GM19455 (cell line): ENCODE results near the gene CBFA2T2.
A peak's percentile ranks its signal among the peaks of the same experiment; 100 is the strongest.

ENCODE experiments used
- ATAC-seq: cut with Tn5 transposase; IDR thresholded peaks from one replicate; pipeline ENCODE4 v1.9.1; 2021; ENCODE audit not compliant: unreplicated experiment

The CBFA2T2 gene

DNA sequence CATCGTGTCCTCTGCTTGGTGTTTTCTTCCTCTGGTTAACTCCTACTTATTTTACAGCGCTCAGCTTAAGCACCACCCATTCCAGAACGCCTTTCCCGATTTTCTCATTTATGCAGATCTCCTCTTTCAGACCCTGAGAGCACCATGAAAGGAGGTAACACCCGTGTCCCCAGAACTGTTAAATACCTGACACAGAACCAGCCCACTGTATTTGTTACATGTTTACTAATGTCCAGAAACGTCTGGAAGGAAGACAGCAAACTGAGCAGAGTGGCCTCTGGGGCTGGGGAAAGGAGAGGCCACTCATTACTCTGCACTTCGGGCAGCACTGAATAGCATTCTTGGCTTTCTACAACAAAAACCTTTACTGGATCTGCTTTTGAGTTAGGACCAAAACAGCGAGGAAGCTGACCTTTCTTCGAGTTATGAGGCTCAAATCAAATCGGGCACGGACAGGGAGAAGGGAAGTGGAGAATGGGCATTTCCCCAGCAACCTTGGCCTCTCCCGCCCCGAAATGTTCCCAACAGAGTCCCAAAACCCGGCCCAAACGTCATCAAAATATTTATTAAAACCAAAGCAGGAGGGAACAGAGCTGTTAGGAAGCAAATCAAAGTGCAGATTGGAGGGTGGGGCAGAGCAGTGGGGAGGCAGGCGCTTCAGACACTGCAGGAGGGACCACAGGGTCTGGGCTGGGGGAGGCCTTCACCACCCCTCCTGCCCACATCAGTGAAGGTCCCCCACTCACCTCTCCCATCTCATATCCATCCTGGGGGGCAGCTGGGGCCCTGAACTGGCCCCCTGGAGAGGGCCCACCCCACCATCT is 185.5 kb downstream of the CBFA2T2 start:
- ATAC-seq: no peak

DNA sequence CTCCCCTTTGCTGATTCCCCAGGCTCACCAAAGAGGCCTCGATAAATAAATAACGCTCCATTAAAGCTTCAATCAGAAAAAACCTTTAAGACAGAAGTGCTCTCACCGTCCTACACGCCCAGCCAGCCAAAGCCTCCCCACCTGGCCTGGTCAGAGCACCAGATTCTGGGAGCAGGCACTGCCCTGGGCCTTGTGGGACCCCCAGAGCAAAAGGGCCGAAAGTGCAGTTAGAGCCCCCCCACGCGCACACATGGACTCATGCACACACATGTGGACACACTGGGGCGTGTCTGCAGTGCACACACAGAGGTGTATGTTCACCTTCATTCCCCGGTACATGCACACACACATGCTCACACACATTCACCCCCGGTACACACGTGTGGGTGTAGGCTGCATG is 186.2 kb downstream of the CBFA2T2 start:
- no peak for ATAC-seq

DNA sequence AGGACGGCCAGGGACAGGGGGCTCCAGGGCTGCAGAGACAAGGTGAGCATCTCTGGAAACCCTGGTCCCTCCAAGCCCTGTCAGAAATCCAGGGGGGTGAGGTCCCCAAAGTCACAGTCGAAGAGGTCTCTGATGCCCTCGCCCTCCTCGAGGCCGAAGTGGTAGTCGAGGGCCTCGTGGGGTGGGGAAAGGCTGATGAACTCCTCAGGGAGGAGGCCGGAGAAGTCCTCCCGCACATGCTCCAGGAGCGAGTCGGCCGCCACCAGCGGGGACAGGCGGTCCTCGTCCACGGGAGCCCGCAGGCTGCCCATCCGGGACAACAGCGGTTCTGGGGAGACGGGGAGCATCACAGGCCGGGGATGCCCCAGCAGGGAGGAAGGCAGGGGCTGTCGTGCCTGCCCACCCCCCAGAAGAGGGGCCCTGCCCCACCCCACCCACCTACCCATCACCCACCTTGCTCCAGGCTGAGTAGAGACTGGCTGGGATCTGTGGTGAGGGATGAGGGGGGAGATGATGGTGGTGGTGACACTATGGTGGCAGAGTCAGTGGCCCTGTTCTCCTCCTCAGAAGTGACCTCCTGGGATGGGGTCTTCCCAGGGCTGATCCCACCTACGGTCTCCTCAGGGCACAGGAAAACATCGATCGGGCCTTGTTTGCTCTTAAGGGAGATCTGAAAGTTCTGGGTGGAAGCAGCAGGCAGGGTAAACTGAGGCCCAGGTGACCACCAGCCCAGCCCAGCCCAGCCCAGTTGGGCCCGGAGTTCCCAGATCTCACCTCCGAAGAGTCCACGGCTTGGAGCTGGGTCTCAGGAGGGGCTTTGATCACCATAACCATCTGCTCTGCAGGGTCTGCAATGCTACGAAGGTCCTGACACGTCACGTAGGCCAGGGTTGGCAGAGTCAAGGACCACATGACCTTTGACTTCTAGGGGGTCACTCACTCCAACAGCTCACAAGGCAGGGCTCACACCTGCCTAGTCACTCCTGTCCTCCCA is 187.1 kb downstream of the CBFA2T2 start:
- no peak for ATAC-seq

DNA sequence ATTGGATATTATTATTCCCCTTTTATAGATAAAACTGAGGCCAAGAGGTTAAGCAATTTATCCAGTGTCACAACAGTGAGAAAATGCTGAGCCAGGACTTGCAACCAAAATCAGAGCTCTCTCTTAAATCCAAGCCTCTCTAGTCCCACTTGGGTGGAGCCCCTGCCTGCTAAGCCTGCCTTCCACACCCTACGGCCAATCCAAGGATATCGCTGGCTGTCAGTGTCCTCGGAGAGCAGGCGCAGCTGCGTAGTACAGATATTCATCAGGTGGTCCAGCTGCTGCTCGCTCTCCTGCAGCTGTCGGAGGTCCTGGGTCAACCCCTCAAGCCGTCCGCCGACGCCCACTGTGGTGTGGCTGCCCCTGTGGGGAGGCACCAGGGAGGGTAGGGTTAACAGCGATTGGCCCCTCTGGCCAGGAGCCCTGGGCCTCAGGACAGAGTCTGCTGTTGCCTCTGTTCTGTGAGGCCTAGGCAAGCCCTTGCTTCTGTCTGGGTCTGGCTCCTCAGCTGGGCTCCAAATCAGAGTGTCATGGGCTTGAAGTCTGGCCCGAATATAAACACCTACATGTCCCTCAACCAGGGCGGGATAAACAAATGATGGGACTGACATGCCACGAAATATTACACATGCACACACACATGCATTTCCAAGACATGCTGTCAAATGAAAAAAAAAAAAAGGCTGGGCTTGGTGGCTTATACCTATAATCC is 188.3 kb downstream of the CBFA2T2 start:
- no peak for ATAC-seq

DNA sequence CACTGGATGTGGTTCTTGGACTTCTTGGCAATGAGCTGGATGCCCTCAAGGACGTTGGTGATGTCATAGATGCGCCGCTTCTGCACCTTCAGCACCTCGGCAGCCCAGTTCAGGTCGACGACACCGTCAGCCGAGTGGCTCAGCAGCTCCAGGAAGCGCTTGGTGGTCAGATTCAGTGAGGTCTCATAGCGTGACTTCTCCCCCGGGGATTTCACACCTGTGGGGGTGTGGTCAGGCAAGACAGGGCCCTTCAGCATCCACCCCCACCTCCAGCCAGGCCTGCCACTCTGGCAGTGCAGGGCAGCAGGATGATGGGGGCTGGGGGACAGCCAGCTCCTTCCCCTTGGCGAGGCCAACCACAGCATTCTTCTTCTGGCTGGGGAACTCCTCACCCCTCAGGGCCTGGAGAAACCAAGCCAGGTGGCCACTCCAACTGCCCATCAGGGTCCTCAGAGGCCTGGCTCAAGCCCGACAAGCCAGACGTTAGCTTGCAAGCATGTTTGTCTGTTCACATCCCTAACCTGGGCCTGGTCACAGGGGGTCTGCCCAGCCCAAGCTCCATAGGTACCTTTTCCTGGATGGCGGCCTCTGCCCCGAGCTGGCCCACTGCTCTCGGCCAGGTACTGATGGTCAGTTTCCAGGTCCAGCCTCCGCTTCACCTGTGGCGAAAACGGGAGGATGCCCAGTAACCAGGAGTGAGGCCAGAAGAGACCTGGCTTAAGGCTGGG is 190.0 kb downstream of the CBFA2T2 start:
- ATAC-seq: no peak

DNA sequence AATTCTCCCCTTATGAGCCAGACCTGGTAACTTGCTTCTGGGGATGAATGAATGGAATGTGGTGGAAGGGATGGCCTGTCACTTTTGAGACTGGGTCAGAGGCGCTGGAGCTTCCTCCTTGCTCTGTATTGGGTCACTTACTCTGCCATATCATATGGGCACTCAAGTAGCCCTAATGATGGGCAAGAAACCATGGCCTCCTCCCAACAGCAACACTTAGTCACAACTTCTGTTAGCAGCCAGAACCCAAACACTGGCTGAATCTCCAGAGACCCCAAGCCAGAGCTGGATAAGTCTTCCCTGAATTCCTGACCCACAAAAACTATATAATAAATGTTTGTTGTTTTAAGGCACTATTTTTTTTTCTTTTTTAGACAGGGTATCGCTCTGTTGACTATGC is 190.8 kb downstream of the CBFA2T2 start:
- no peak for ATAC-seq

DNA sequence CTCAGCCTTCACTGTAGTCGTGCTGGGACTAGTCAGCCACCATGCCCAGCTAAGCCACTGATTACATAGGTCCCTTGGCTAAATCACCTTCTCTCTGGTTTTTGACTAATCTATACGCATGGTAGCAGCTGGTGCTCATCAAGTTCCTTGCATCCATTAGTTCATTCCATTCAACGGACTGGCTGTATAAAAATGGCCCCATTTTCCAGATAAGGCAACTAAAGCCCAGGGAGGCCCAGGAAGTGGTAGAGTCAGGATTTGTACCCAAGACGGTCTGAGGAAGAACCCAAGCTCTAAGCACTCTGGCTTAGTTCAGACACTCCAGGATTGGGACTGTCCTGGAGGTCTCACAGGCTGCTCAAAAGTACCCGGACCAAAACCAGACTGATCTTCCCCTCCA is 191.4 kb downstream of the CBFA2T2 start:
- no peak for ATAC-seq

DNA sequence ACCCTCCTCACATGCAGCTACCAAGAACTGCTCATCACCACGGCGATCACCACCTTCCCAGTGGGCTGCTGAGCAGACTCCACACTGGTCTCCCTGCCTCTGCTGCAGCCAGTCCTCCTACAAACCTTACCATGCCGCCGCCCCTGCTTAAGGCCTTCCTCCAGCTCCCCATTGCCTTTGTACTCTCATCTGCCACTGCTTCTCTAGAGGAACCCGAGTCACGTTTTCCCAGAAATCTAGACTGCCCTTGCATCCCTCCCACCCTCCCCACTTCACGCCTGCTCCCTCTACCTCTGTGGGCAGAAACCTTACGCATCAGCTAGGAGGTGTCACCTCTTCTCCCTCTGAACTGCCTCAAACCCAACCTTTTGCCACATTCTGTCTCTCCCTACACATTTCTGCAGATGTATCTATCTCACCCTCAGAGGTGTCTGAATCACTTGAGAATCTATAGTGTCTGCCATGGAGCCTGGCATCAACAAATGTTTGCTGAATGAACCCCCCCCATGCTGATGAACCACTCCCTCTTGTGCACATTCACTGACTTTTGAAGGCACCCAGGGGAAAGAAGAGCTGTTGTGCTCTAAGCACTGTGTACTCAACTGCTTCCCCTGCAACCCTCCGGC is 191.9 kb downstream of the CBFA2T2 start:
- no peak for ATAC-seq

DNA sequence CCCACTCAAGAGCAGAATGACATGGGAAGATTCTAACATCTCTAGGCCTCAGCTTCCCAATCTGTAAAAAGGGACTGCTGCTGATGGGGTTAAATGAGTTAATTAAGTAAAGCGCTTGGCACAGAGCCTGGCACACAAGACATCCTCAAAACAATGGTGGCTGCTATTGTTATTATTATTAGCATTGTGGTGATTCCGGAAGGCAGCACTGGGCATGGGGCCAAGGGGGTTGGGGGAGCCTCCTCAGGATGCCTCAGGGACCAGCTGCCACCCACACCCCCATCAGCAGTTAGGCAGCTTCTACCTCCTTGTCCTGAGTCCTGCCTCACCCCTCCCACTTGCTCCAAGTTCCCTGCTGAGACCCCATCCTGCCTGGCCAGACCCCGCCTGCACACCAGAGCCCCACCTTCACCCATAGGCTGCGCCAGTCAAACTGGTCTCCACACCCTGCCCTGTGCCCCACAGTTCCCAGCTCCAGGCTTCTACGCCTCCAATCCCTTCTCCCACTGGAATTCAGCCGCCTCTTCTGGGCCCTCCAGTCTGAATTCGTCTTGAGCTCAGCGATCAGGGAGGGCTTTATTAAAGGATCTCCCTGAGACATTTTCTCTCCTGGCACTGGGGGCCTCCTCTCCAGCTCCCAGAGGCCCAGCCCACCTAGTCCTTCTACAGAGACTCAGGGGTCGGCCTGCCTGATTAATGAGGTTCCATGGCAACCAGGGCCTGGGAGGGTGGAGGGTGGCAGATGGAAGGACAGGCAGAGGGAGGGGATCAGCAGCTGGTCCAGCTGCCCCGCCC is 194.8 kb downstream of the CBFA2T2 start:
- ATAC-seq: no peak

DNA sequence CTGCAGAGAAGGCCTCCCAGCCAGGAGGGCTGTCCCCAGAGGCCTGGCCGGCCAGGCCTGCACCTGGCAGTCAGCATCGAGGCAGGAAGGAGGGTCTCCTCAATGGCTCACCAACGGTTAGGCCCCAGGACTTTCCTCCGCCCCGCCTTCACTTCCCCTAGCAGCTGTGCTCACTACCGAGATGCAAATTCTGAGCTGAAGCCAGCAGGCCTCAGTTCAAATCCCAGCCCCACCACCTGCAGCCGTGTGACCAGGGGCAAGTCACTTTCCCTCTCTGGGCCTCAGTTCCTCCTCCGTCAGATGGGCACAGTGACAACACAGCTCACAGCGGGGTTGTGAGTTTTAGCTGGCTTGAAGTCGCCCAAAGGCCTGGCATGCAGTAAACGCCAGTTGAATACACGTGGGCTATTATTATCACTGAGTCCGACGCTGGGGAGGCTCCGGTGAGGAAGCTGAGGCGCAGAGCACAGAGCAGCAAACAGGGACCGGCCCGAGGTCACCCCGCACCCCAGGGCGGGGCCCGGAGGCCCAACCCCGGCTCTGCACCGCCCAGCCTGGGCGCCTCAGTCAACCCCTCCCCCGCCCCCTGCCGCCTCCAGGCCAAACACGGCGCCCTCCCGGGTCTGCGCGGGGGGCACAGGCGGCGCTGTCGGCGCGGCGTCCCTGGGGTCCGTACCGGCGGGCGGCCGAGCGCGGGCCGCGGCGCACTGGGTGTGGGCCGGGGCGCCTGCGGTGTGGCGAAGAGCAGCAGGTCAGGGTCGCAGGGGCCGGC is 195.6 kb downstream of the CBFA2T2 start:
- peak; percentile 49 for ATAC-seq

DNA sequence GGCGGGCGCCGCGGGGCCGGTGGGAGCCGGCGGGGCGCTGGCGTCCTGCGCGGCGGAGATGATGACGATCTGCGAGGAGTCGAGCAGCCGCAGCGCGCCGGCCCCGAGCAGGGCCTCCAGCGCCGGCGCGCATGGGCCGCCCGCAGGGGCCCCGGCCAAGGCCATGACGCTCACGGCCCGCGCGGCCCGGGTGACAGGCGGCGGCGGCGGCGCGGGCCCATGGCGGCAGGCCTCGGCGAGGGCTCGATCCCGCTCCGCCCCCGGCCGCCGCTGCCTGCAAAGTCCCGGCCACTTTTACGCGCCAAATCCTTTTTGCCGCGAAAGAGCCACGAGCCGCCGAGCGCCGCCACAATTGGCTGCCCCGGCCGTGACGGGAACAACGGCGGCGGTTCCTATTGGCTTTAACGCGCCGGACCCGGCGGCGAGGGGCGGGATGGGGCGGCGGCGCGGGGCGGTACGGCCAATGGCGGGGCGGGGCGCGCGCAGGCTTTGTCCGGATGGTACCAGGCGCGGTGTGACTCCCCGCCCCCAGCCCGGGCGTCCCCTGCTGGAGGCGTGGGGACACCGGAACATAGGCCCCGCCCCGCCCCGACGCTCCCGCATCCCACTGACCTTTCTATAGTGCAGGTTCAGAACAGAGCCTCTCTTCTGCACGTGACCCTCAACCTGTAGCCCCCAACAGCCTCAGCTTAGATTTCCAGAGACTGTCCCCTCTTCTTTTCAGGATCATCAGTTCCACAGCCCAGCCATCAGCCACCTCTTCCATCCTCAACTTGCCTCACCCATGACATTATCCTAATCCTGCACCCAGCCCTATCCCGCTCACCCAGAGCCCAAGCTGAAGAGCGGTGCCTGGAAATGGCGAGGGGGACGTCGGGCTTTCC is 196.4 kb downstream of the CBFA2T2 start, which contains the start of gene E2F1:
E2F1 (minus strand) TSS at position 286 of the 884 bp plus-strand sequence; CDS start at position 165, 121 bp downstream.
- ATAC-seq: peak; percentile 90

DNA sequence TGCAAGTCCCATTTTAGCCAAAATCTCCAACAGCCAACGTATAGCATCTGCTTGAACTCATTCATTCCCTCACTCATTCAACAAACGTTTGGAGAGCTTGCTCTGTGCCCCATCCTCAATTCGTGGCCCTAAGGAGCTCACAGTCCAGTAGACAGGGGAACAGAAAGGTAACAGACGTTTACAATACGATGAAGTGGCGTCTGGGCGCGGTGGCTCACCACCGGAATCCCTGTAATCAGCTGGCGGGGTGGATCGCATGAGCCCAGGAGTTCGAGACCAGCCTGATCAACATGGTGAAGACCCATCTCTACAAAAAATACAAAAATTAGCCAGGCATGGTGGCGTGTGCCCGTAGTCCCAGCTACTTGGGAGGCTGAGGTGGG is 197.1 kb downstream of the CBFA2T2 start:
- ATAC-seq: no peak

DNA sequence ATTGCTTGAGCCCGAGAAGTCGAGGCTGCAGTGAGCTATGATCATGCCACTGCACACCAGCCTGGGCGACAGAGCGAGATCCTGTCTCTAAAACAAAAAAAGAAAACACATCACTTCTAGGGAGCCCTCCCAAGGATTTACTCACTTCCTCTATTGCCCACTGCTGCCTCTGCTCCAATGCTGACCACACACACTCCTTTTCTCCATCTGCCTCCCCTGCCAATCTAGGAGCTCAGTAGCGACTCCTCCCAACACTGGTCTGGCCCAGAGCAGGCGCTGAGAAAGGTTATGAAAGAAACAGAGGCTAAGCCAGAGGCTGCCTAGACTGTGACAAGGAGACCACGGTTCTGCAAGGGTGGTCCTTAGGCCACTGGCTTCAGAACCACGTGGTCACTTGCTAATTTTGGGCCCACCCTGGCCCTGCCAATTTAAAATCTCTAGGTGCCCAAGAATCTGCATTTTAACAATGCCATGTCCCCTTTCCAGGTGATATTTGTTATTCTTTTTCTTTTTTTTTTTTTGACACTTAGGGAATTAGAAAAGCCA is 197.5 kb downstream of the CBFA2T2 start:
- ATAC-seq: no peak

DNA sequence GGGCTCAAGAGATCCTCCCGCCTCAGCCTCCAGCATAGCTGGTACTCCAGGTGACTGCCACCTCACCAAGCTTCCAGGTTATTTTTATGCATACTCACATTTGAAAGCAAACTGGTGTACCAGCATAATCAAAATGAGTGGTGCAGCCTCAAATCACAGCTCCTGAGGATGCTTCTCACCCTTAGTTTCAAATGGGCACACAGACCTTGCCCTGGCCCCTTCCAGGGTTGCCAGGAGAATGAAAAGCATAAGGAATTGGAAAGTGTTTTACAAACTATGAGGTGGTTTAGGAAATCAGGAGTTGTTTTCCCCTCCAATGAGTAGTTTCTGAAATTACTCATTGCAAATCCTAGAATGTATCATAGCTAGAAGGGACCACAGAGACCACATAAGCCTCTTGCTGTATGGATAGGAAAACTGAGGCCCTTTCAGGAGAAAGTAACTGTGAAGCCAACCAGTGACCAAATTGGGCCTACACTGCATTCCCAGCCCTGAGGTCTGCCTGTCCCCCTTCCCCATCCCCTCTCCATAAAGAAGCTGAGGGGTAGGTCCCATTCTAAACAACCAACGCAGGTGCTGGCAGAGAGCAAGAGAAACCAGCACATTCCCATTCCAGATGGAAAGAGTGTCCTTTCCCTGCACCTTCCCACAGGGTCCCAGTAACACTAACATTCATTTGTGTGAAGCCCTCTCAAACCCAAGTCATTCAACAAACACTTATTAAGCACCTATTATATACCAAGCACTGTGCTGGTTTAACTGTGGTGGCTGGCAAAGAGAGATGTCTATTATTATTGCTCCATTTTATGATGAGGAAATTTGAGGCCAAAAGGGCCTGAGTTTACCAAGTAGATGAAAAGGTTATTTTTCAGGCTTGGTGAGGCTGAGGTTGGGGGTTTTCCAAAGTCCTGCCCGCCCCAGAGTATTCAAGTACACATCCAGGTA is 198.4 kb downstream of the CBFA2T2 start:
- ATAC-seq: no peak

DNA sequence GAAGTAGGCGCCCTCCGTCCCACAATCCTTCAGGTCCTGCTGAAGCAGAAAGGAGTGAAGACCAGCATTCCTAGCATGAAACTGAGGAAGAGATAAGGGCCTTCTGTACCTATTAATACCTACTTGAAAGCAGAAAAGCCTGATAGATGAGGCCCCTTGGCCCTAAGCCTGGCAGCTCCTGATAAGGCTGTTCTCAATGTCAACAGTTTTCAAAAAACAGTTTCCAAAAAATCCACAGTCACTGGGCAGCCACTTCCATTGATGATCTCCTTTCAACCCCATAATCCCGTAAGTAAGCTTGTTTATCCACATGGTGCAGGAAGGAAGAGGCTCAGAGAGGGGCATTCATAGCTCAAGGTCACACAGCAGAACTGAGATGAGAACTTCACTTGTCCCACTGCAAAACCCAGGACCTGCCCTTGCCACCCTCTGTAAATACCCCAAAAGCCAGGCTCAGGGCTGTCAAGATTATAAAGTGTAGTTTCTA is 199.1 kb downstream of the CBFA2T2 start:
- ATAC-seq: no peak

DNA sequence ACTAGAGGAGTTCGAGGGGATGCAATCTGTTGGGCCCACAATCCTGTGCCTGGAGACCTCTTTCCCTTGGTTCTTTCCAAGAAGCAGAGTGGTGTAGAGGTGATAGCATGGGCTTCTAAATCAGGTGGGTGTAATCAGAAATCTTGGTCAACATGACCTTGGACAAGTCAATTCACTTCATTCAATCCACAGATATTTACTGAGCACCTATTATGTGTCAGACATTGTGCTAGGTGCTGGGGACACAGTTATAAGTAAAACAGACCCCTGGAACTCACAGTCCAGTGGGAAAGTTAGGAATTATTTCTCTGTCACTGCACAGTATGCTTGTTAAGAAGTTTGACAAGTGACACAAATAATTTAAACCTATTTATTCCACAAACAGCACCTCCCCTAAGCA is 199.6 kb downstream of the CBFA2T2 start:
- no peak for ATAC-seq
